NCI-H69 (cell line): ENCODE results near the gene BIRC5.

Experiments used
- DNase-seq: peaks from one replicate; lab custom pipeline; 2025; lab: John Stamatoyannopoulos, UW

Gene BIRC5

DNA sequence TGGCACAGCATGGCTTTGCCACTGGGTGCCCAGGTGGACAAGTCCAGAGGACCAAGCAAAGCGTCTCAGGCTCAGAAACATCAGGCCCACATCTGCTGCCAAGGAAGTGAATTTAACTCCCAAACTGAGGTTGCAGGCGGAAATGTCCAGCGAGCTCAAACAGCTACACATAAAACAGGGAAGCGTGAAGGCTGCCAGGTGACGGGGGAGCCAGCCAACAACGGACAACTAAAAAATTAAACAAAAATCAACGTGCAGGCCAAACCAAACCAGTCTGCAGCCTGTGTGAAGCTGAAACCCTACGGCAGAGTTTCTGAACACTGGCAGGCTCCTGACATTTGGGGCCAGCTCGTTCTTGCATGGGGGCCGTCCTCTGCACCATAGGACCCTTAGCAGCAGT lies 29.7 kb upstream of the BIRC5 start:
- no peak for DNase-seq

- DNase-seq = no peak
Measured at GRCh38 chr17:78184868-78185267, 29.2 kb upstream of the BIRC5 start.

GRCh38 chr17:78185981-78186691 lies 27.9 kb upstream of the BIRC5 start:
- peak; percentile 69 for DNase-seq

GRCh38 chr17:78186692-78187595 lies 27.1 kb upstream of the BIRC5 start, which contains the start of the genes AFMID and TK1:
Gene AFMID, plus strand, starts transcription at chr17:78187362. Its CDS starts 9 bp downstream, at chr17:78187371.
Gene TK1, minus strand, starts transcription at chr17:78187052. Its CDS starts 58 bp downstream, at chr17:78186994.
- DNase-seq = peak; percentile 99

GRCh38 chr17:78196716-78197115 lies 17.3 kb upstream of the BIRC5 start:
- DNase-seq = no peak

GRCh38 chr17:78197147-78197832 lies 16.8 kb upstream of the BIRC5 start:
- DNase-seq = peak; percentile 49

- no peak for DNase-seq
Measured at GRCh38 chr17:78200451-78200850, 13.6 kb upstream of the BIRC5 start.

DNA sequence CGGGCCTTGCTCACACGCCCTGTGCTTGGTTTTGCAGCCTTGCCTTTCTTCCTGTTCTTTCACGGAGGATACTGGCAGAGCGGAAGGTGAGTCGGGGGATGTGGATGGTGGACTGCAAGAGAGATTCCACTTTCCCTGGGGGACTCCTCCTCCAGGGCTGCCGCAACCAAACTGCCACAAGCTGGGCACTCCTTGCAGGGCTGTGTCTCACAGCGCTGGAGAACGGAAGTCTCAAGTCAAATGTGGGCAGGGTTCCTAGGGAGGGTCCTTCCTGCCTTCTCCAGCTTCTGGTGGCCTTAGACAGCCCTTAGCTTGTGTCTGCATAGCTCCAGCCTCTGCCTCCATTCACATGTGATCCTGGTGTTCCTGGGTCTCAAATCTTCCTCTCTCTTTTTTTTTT lies 11.4 kb upstream of the BIRC5 start:
- DNase-seq = no peak

GRCh38 chr17:78204387-78205123 lies 9.5 kb upstream of the BIRC5 start:
- no peak for DNase-seq

- no peak for DNase-seq
Measured at GRCh38 chr17:78205124-78205775, 8.8 kb upstream of the BIRC5 start.

GRCh38 chr17:78206298-78206697 lies 7.8 kb upstream of the BIRC5 start:
- no peak for DNase-seq

DNA sequence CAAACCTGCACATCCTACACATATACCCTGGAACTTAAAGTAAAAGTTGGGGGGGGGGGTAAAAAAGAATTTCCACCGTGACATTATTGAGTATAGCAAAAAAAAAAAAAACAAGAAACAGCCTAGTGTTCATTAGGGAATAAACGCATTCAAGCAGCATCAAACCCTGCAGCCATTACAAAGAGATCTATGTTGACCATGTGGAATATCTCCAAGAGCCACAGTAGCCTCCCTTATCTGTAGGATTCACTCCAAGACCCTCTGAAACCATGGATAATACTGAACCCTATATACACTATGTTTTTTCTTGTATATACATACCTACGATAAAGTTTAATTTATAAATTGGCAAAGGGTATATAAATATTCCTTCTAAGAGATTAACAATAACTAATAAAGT lies 5.6 kb upstream of the BIRC5 start:
- no peak for DNase-seq

DNA sequence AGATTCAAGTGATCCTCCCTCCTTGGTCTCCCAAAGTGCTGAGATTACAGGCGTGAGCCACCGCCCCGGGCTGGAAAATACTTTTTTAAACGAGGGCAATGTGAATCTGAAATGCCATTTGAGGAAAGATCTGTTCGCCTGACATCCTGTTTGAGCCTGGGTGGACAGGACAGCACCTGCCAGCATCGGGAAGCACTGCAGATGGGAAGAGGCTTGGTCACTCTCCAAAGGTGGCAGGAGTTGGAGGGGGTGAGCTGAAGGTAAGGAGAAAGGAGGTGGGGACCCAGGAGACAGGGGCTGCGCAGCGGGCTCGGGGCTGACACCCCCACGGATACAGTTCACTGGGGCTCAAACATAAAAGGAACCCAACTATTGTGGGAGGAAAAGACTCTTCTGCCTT lies 3.9 kb upstream of the BIRC5 start:
- no peak for DNase-seq

DNA sequence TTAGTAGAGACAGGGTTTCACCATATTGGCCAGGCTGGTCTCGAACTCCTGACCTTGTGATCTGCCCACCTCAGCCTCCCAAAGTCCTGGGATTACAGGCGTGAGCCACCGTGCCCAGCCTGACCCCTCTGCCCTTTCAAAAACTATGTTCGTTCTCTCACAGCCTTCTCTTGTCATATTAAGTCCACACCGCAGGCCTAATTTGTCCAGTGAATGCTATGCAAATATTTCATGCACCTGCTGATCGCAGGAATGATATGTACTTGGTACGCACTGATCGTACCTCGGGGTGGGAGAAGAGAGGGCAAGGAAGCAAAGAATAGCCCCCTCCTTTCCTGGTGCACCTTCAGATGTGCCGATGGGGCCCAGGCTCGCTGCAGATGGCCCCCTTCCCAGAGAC lies 3.0 kb upstream of the BIRC5 start:
- peak; percentile 24 for DNase-seq

DNA sequence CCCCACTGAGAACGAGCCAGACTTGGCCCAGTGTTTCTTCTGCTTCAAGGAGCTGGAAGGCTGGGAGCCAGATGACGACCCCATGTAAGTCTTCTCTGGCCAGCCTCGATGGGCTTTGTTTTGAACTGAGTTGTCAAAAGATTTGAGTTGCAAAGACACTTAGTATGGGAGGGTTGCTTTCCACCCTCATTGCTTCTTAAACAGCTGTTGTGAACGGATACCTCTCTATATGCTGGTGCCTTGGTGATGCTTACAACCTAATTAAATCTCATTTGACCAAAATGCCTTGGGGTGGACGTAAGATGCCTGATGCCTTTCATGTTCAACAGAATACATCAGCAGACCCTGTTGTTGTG lies 631 bp downstream of the BIRC5 start:
- DNase-seq = peak; percentile 49

DNA sequence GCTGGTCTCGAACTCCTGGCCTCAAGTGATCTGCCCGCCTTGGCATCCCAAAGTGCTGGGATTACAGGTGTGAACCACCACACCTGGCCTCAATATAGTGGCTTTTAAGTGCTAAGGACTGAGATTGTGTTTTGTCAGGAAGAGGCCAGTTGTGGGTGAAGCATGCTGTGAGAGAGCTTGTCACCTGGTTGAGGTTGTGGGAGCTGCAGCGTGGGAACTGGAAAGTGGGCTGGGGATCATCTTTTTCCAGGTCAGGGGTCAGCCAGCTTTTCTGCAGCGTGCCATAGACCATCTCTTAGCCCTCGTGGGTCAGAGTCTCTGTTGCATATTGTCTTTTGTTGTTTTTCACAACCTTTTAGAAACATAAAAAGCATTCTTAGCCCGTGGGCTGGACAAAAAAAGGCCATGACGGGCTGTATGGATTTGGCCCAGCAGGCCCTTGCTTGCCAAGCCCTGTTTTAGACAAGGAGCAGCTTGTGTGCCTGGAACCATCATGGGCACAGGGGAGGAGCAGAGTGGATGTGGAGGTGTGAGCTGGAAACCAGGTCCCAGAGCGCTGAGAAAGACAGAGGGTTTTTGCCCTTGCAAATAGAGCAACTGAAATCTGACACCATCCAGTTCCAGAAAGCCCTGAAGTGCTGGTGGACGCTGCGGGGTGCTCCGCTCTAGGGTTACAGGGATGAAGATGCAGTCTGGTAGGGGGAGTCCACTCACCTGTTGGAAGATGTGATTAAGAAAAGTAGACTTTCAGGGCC lies 5.5 kb downstream of the BIRC5 start:
- DNase-seq = no peak

DNA sequence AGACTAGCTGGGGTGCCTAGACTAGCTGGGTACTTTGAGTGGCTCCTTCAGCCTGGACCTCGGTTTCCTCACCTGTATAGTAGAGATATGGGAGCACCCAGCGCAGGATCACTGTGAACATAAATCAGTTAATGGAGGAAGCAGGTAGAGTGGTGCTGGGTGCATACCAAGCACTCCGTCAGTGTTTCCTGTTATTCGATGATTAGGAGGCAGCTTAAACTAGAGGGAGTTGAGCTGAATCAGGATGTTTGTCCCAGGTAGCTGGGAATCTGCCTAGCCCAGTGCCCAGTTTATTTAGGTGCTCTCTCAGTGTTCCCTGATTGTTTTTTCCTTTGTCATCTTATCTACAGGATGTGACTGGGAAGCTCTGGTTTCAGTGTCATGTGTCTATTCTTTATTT lies 9.0 kb downstream of the BIRC5 start:
- no peak for DNase-seq

GRCh38 chr17:78223765-78224164 lies 9.7 kb downstream of the BIRC5 start:
- DNase-seq = no peak

- no peak for DNase-seq
Measured at GRCh38 chr17:78224231-78225087, 10.4 kb downstream of the BIRC5 start.
